Measurements from ENCODE around the gene CCZ1B. TPM values are rescaled to one million over a fixed set of nuclear protein-coding genes. Genes with fewer than 3 reads are reported as not detected.
"Not testable (repeated sequence)": the region's sequence is repeated elsewhere in the genome, so short reads cannot be mapped to it uniquely, and the experiment has no call there.

The CCZ1B gene
- total RNA-seq, 1 donor: 67.3 TPM

DNA sequence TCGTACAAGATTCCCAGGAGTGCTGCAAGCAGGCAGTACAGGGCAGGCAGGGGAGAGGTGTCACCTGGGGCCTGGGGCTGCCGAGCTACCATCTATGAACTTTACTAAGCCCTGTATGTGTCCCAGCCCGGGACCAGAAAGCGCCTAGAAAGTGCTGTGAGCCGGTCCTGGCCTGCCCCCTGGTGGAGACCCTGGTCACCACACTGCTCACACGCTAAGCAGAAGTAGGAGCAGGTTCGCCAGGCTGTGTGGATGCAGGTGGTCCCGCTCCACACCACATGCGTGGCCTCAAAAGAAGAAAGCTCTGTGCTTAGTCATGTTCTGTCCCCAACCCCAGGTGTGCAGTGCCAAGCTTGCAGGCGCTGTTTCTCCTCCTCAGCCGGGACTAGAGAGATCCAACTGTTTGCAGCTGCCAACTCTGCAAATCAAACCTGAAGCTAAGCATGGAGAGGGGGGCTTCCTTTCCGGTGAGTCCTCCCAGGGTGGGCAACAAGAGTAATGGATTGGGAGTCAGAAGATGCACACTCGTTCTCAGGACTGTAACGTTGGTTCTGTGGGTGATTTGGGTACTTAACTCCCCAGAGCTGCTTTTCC, 31.7 kb upstream of the CCZ1B start:
- H3K9me3 ChIP-seq (ENCODE audit: low read depth, low read length); H3K79me2 ChIP-seq (ENCODE audit: insufficient read depth, low read length); H3K27ac ChIP-seq (ENCODE audit: low read depth, low read length); H4K20me1 ChIP-seq (ENCODE audit: insufficient read depth, low read length); H2AFZ ChIP-seq (ENCODE audit: low read length); H3K4me3 ChIP-seq (ENCODE audit: insufficient read depth, low read length); H3K4me1 ChIP-seq (ENCODE audit: insufficient read depth, low read length); H3K4me2 ChIP-seq (ENCODE audit: insufficient read depth, low read length); H3K36me3 ChIP-seq (ENCODE audit: insufficient read depth, low read length); H3K27me3 ChIP-seq (ENCODE audit: insufficient read depth, low read length): not testable (repeated sequence)
- TF ChIP-seq, protein P1, sequence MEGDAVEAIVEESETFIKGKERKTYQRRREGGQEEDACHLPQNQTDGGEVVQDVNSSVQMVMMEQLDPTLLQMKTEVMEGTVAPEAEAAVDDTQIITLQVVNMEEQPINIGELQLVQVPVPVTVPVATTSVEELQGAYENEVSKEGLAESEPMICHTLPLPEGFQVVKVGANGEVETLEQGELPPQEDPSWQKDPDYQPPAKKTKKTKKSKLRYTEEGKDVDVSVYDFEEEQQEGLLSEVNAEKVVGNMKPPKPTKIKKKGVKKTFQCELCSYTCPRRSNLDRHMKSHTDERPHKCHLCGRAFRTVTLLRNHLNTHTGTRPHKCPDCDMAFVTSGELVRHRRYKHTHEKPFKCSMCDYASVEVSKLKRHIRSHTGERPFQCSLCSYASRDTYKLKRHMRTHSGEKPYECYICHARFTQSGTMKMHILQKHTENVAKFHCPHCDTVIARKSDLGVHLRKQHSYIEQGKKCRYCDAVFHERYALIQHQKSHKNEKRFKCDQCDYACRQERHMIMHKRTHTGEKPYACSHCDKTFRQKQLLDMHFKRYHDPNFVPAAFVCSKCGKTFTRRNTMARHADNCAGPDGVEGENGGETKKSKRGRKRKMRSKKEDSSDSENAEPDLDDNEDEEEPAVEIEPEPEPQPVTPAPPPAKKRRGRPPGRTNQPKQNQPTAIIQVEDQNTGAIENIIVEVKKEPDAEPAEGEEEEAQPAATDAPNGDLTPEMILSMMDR (IDR thresholded peaks at IDR 0.05; ENCODE audit: extremely low read depth, low read depth, low read length): peak; percentile 47
- DNase-seq (ENCODE audit: insufficient read length, low spot score, missing footprints): peak; percentile 78

DNA sequence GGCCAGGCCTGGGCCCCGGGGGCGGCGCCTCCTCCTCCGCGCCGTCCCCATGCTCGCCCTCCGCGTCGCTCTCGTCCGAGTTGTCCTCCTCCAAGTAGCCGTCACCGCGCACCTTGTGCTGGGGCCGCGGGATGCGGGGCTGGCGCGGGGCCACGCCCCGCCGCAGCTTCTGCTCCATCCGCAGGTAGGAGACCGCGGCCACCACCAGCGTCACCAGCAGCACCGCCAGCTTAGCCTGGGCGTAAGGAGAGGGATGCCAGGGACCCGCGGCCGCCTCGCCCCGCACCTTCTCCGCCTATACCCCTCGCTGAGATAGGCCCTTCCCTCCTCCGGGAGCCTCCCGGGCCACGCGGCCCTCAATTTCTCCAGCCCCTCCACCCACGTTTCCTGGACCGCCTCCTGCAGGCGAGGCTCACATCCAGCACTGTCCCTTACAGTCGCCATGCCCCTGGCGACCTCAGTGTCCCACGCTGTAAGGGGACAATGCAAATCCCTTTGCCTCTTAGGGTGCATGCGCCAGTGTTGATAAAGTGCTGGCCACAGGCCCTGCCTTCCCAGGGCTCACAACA, 29.6 kb upstream of the CCZ1B start:
- not testable (repeated sequence) for DNase-seq (ENCODE audit: insufficient read length, low spot score, missing footprints); H3K4me1 ChIP-seq (ENCODE audit: insufficient read depth, low read length); H2AFZ ChIP-seq (ENCODE audit: low read length); H3K27ac ChIP-seq (ENCODE audit: low read depth, low read length); H3K36me3 ChIP-seq (ENCODE audit: insufficient read depth, low read length); H3K79me2 ChIP-seq (ENCODE audit: insufficient read depth, low read length); H3K27me3 ChIP-seq (ENCODE audit: insufficient read depth, low read length); H4K20me1 ChIP-seq (ENCODE audit: insufficient read depth, low read length); H3K4me3 ChIP-seq (ENCODE audit: insufficient read depth, low read length); H3K9me3 ChIP-seq (ENCODE audit: low read depth, low read length)
- H3K4me2 ChIP-seq (ENCODE audit: insufficient read depth, low read length): peak overlapping the region; percentile 66

DNA sequence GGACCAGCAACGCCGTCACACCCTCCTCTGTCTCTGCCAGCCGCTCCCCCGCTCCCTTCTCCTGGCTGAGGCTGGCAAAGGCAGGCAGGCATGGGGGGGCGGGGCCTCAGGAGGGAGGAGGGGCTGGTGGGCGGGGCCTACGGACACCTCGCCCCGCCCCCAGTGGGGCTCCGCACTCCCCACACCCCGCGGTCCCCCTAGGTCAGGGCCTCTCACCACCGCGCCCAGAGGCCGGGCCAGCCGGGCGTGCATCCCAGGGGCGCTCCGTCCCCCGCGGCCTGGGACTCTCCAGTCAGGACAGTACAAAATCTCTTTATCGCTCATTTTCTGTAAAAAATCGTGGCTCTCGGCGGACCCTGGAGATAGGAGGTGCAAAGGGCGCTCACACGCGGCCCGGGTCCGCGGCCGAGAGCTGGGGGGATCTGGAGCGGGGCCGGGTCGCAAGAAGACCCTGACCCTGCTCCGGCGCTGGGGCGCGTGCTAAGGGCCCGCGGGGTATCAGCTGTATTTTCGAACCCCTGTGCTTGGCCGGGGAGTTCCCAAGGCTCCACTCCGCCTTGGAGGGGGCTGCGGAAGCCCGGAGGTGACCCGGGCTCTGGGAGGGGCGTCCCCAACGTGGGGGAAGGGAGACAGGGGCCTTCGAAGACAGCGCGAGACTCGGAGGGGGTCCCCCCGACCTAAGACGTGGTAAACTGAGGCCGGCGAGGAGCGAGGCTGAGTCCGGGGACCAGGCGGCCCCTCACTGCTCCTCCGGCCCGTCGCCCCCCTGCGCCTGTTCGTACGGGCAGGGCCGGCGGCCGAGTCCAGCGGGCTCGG, 28.9 kb upstream of the CCZ1B start:
- peak overlapping the region; percentile 62 for H2AFZ ChIP-seq (ENCODE audit: low read length)

DNA sequence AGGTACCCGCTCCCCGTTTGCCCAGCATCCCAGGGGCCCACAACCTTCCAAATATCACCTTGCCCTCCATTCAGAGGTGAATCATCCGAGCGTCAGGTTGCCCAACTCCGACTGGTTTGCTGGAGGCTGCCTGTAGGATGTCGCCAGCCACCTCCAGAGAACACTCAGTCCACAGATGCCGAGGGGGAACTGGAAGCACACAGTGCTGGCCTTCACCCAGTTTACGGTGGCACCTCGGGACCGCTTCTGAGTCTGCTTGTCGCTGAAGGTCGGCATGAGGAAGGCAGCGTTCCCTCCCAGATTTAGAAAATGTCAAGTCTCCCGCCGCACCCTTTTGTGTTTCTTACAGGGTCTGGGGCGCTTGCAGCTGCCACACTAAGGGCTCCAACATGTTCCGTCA, 27.6 kb upstream of the CCZ1B start:
- H2AFZ ChIP-seq (ENCODE audit: low read length); H3K4me1 ChIP-seq (ENCODE audit: insufficient read depth, low read length); H3K4me3 ChIP-seq (ENCODE audit: insufficient read depth, low read length); DNase-seq (ENCODE audit: insufficient read length, low spot score, missing footprints); H3K27ac ChIP-seq (ENCODE audit: low read depth, low read length); H3K4me2 ChIP-seq (ENCODE audit: insufficient read depth, low read length); H4K20me1 ChIP-seq (ENCODE audit: insufficient read depth, low read length); H3K36me3 ChIP-seq (ENCODE audit: insufficient read depth, low read length); H3K79me2 ChIP-seq (ENCODE audit: insufficient read depth, low read length); H3K27me3 ChIP-seq (ENCODE audit: insufficient read depth, low read length); H3K9me3 ChIP-seq (ENCODE audit: low read depth, low read length): not testable (repeated sequence)

More for the DNA sequence above, 28.9 kb upstream of the CCZ1B start:
- Histone ChIP-seq H3K4me3 (ENCODE audit: insufficient read depth, low read length) (peak overlapping the region; percentile 47), H3K4me2 (ENCODE audit: insufficient read depth, low read length) (peak overlapping the region; percentile 66)
- DNase-seq (ENCODE audit: insufficient read length, low spot score, missing footprints): peak; percentile 26
- not testable (repeated sequence) for H3K27ac ChIP-seq (ENCODE audit: low read depth, low read length); H3K9me3 ChIP-seq (ENCODE audit: low read depth, low read length); H3K27me3 ChIP-seq (ENCODE audit: insufficient read depth, low read length); H3K4me1 ChIP-seq (ENCODE audit: insufficient read depth, low read length); H4K20me1 ChIP-seq (ENCODE audit: insufficient read depth, low read length); H3K36me3 ChIP-seq (ENCODE audit: insufficient read depth, low read length); H3K79me2 ChIP-seq (ENCODE audit: insufficient read depth, low read length)

DNA sequence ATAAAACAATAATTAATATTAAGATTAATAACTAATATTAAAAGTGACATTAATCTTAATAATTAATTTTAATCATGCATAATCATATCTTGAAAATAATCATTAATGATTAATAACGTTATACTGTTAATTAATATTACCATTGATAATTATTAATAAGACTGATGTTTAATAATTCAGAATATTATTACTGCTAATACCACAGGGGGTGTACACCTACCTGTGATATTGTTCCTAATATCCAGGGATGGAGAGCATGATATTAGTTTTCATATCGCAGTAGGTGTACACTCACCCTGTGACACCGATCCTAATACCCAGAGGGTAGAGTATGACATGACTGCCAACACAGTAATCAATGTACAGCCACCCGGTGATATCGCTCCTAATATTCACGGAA, 23.1 kb upstream of the CCZ1B start:
- H3K79me2 ChIP-seq (ENCODE audit: insufficient read depth, low read length); H3K36me3 ChIP-seq (ENCODE audit: insufficient read depth, low read length); H3K27ac ChIP-seq (ENCODE audit: low read depth, low read length); DNase-seq (ENCODE audit: insufficient read length, low spot score, missing footprints); H3K27me3 ChIP-seq (ENCODE audit: insufficient read depth, low read length); H4K20me1 ChIP-seq (ENCODE audit: insufficient read depth, low read length); H3K4me2 ChIP-seq (ENCODE audit: insufficient read depth, low read length); H3K4me3 ChIP-seq (ENCODE audit: insufficient read depth, low read length); H3K4me1 ChIP-seq (ENCODE audit: insufficient read depth, low read length); H2AFZ ChIP-seq (ENCODE audit: low read length); H3K9me3 ChIP-seq (ENCODE audit: low read depth, low read length): not testable (repeated sequence)

DNA sequence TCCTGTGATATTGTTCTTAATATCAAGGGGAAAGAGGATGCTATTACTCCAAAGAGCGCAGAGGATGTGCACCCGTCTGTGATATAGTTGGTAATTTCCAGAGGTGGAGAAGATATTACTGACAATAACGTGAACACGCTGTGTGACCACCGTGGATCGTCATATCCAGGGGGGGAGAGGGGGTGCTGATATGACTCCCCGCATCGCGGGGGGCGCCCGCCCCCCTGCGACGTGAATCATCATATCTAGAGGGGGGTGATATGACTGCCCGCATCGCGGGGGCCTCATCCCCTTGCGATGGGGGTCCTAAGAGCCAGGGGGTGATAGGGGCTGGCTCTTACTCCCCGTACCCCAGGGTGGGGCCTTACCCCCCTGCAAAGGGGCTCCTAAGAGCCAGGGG, 21.7 kb upstream of the CCZ1B start:
- not testable (repeated sequence) for H3K27ac ChIP-seq (ENCODE audit: low read depth, low read length)

DNA sequence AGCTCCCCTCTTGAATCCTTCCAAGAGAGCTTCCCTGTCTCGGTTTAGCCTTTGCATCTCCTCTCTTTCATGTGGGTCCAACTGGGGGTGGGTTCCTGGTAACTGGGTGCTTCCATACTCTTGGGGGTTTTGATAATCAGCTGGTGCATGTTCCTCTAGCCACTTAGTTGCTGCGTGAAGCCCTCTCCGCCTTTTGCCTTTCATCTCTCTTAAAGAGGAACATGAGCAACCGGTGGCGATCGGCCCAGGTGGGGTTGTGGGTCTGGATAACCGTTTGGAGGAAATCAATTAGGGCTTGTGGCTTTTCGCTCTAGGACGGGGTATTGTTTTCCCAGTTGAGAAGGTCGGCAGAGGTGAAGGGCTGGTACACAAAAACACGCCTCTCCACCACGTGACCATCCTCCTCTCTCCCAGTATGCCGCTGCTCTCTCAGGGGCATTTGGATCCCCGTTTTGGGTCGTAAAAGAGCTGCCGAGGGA, 19.9 kb upstream of the CCZ1B start:
- not testable (repeated sequence) for H3K9me3 ChIP-seq (ENCODE audit: low read depth, low read length); H2AFZ ChIP-seq (ENCODE audit: low read length); DNase-seq (ENCODE audit: insufficient read length, low spot score, missing footprints); H3K4me2 ChIP-seq (ENCODE audit: insufficient read depth, low read length); H4K20me1 ChIP-seq (ENCODE audit: insufficient read depth, low read length); H3K4me3 ChIP-seq (ENCODE audit: insufficient read depth, low read length); H3K27ac ChIP-seq (ENCODE audit: low read depth, low read length); H3K27me3 ChIP-seq (ENCODE audit: insufficient read depth, low read length); H3K4me1 ChIP-seq (ENCODE audit: insufficient read depth, low read length); H3K36me3 ChIP-seq (ENCODE audit: insufficient read depth, low read length); H3K79me2 ChIP-seq (ENCODE audit: insufficient read depth, low read length)

More for the DNA sequence above, 21.7 kb upstream of the CCZ1B start:
- not testable (repeated sequence) for H3K4me2 ChIP-seq (ENCODE audit: insufficient read depth, low read length); DNase-seq (ENCODE audit: insufficient read length, low spot score, missing footprints); H3K79me2 ChIP-seq (ENCODE audit: insufficient read depth, low read length); H2AFZ ChIP-seq (ENCODE audit: low read length); H3K36me3 ChIP-seq (ENCODE audit: insufficient read depth, low read length); H3K27me3 ChIP-seq (ENCODE audit: insufficient read depth, low read length); H3K4me3 ChIP-seq (ENCODE audit: insufficient read depth, low read length); H3K9me3 ChIP-seq (ENCODE audit: low read depth, low read length); H4K20me1 ChIP-seq (ENCODE audit: insufficient read depth, low read length); H3K4me1 ChIP-seq (ENCODE audit: insufficient read depth, low read length)

DNA sequence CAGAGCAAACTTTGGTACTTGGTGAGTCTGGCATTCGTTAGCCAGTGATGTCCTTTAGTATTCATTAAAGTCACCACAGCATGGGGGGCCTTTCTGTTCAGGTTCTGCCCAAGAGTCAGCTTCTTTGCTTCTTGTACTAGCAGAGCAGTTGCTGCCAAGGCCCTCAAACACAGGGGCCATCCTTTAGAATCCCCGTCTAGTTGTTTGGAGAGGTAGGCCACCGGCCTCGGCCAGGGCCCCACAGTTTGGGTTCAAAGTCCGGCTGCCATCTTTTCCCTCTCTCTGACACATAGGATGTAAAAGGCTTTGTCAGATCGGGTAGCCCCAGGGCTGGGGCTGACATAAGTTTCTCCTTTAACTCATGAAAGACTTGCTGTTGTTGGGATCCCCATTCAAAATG, 17.6 kb upstream of the CCZ1B start:
- H3K4me3 ChIP-seq (ENCODE audit: insufficient read depth, low read length); H3K79me2 ChIP-seq (ENCODE audit: insufficient read depth, low read length); H3K36me3 ChIP-seq (ENCODE audit: insufficient read depth, low read length); DNase-seq (ENCODE audit: insufficient read length, low spot score, missing footprints); H3K27ac ChIP-seq (ENCODE audit: low read depth, low read length); H3K27me3 ChIP-seq (ENCODE audit: insufficient read depth, low read length); H3K9me3 ChIP-seq (ENCODE audit: low read depth, low read length); H3K4me1 ChIP-seq (ENCODE audit: insufficient read depth, low read length); H2AFZ ChIP-seq (ENCODE audit: low read length); H3K4me2 ChIP-seq (ENCODE audit: insufficient read depth, low read length); H4K20me1 ChIP-seq (ENCODE audit: insufficient read depth, low read length): not testable (repeated sequence)
